SJCRH30 (cell line): Measurements from ENCODE around the gene GALNT17. TPM values are rescaled to one million over a fixed set of nuclear protein-coding genes. Genes with fewer than 3 reads are reported as not detected.
A peak's percentile ranks its signal among the peaks of the same experiment; 100 is the strongest.

ENCODE experiments used
- DNase-seq, 2 experiments: peaks; one replicate each; pipeline ENCODE4 v3.0.0-alpha.2; 2015 to 2020
- H3K27ac ChIP-seq: fragments of 250-450 bp; sonication (Bioruptor Pico); 2 replicates; pipeline ENCODE4 v1.5.1; 2020; ENCODE audit warnings: mild to moderate bottlenecking, moderate library complexity
- H3K27me3 ChIP-seq: fragments of 250-450 bp; sonication (Bioruptor Pico); 2 replicates; pipeline ENCODE4 v1.5.1; 2020; ENCODE audit warnings: mild to moderate bottlenecking, moderate library complexity
- H3K36me3 ChIP-seq: fragments of 250-450 bp; sonication (Bioruptor Pico); 2 replicates; pipeline ENCODE4 v1.5.1; 2020; ENCODE audit warnings: mild to moderate bottlenecking, moderate library complexity
- H3K4me1 ChIP-seq: fragments of 250-450 bp; sonication (Bioruptor Pico); 2 replicates; pipeline ENCODE4 v1.5.1; 2020; ENCODE audit warnings: mild to moderate bottlenecking, moderate library complexity
- H3K4me3 ChIP-seq: fragments of 250-450 bp; sonication (Bioruptor Pico); 2 replicates; pipeline ENCODE4 v1.5.1; 2020; ENCODE audit warnings: mild to moderate bottlenecking, moderate library complexity
- H3K9me3 ChIP-seq: fragments of 250-450 bp; sonication (Bioruptor Pico); replicated peaks from 2 replicates; pipeline ENCODE4 v1.5.1; 2020; ENCODE audit warnings: mild to moderate bottlenecking, moderate library complexity
- total RNA-seq: library from RNA; depleted of rRNA; stranded (reverse); fragments of >200 nt; shearing (Covaris generic); gene quantifications from 2 replicates; pipeline ENCODE4 v1.2.3, GENCODE V29; 2014

Gene GALNT17
- total RNA-seq, 1 experiment from 2014 or later: not detected

DNA sequence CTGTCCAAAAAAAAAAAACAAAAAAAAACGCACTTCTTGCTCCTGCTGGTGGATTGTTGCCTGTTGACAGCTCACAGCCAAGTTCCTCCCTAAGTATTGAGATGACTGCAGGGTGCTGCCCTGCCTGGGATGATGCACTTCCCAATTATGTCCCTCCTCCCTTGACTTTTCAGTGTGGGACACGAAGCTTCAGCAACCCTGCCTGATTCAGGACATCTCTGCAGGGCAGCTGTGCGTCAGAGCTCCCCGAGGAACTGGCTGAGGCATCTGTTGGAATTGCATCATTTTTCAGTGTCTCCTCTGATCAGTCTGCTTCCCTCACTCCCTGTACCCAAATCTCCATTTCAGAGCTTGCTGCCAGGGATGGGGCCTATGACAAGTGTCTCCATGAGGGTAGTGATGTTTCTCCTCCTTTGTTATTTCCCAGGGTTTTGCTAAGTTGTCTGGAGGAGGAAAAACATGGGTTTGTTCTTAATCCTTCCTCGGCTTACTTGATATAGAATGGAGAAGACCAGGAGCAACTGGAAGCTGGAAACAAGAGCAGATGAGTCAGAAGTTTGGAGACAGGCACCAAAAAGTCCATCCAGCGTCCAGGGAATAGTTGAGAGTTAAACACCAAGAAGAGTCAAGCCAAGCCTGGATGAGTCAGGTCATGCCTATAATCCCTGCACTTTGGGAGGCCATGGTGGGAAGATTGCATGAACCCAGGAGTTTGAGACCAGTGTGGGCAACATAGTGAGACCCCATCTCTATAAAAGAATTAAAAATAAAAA lies 355.1 kb downstream of the GALNT17 start:
- Histone ChIP-seq H3K9me3 (no peaks in the 10 kb centered on the region), H3K4me1 (no peaks in the 10 kb centered on the region), H3K27me3 (no peaks in the 10 kb centered on the region), H3K27ac (no peak overlapping the region), H3K36me3 (no peaks in the 10 kb centered on the region), H3K4me3 (no peak overlapping the region)
- no peak for DNase-seq

DNA sequence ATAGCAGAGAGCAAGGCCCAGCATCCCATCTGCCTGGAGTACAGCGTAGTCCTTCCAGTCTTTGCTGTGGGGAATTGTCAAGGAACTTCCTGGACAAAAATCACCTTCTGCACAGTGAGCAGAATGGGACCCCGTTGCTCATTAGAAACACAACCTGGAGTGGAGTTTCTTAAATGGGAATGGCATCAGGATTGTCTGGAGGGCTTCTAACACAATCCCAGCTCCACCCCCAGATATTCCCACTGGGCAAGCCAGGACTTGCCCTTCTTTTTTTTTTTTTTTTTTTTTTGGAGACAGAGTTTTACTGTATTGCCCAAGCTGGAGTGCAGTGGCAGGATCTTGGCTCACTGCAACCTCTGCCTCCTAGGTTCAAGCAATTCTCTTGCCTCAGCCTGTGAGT lies 356.4 kb downstream of the GALNT17 start:
- peak in 1 of 2 experiments; percentile 4 for DNase-seq
- Histone ChIP-seq H3K27ac (no peak overlapping the region), H3K27me3 (no peaks in the 10 kb centered on the region), H3K36me3 (no peaks in the 10 kb centered on the region), H3K4me1 (no peaks in the 10 kb centered on the region), H3K4me3 (no peak overlapping the region), H3K9me3 (no peaks in the 10 kb centered on the region)

DNA sequence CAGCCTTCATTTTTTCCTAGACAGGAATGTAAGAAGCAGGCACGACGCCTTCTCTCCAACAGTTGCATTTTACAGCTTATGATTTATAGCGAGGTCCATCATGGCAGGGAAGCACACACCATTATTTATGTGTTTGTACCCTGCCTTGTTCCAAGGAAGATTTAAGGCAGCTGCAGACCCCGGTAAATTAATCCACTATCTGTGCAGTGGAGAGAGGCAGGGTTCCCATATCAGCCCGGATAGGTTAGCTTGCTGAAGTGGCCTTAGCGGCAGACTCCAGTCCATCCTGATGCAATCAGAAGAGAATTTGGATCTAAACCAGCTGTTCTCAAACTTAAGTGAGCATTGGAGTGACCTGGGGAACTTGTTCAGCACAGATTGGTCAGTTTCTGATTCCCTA lies 359.4 kb downstream of the GALNT17 start:
- DNase-seq: no peak

DNA sequence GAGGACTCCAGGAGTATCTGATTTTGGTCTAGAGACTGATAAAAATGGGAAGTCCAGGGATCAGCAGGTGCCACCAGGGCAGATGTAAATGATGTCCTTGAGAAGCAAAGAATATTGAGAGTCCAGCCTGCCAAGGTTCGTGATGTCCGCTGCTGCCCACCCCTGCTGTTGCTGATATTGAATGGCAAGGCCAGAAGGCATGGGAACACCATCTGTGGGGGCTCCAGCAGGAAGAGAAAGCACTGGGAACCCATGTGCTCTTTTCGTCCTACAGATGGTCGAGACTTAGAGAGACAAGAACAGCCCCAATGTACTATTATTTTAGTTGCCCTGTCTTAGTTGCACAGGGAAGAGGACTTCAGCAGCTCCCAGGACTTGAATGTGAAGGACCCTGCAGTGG lies 363.9 kb downstream of the GALNT17 start:
- no peaks in the 10 kb centered on the region for H3K36me3 ChIP-seq
- no peaks in the 10 kb centered on the region for H3K9me3 ChIP-seq
- H3K27me3 ChIP-seq: no peaks in the 10 kb centered on the region
- no peak overlapping the region for H3K27ac ChIP-seq
- H3K4me1 ChIP-seq: no peaks in the 10 kb centered on the region
- H3K4me3 ChIP-seq: no peak overlapping the region
- DNase-seq: no peak

More for the DNA sequence above, 359.4 kb downstream of the GALNT17 start:
- no peaks in the 10 kb centered on the region for H3K27me3 ChIP-seq
- no peak overlapping the region for H3K4me3 ChIP-seq
- H3K4me1 ChIP-seq: no peaks in the 10 kb centered on the region
- no peaks in the 10 kb centered on the region for H3K36me3 ChIP-seq
- H3K9me3 ChIP-seq: no peaks in the 10 kb centered on the region
- no peak overlapping the region for H3K27ac ChIP-seq

DNA sequence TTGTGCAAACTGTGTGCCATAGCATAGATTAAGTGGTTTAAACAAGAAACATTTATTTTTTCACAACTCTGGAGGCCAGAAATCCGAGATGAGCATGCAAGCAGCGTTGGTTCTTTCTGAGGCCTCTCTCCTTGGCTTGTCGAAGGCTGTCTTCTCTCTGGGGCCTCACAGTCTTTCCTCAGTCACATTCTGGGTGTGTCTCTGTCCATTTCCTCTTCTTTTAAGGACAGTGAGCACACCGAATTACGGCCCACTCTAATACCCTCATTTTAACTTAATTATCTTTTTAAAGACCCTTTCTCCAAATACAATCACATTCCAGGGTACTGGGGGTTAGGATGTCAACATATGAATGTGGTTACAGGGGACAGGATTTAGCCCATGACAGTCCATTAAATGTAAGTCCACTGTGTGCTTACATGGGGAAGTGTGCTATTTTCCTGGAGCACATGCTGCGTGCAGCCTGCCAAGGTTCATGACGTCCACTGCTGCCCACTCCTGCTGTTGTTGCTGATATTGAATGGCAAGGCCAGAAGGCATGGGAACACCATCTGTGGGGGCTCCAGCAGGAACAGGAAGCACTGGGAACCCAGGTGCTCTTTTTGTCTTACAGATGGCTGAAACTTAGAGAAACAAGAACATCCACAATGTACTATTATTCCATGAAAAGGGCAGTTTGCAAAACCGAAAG lies 365.5 kb downstream of the GALNT17 start:
- Histone ChIP-seq H3K27ac (no peak overlapping the region), H3K36me3 (no peaks in the 10 kb centered on the region), H3K4me3 (no peak overlapping the region), H3K27me3 (no peaks in the 10 kb centered on the region), H3K4me1 (no peaks in the 10 kb centered on the region), H3K9me3 (no peaks in the 10 kb centered on the region)
- DNase-seq: no peak

GRCh38 chr7:71498381-71498780 lies 366.4 kb downstream of the GALNT17 start:
- Histone ChIP-seq H3K27me3 (no peaks in the 10 kb centered on the region), H3K27ac (no peak overlapping the region), H3K9me3 (no peaks in the 10 kb centered on the region), H3K4me1 (no peaks in the 10 kb centered on the region), H3K4me3 (no peak overlapping the region), H3K36me3 (no peaks in the 10 kb centered on the region)
- DNase-seq: no peak

GRCh38 chr7:71504697-71505441 lies 372.9 kb downstream of the GALNT17 start:
- no peak overlapping the region for H3K27ac ChIP-seq
- H3K4me3 ChIP-seq: no peak overlapping the region
- H3K9me3 ChIP-seq: no peaks in the 10 kb centered on the region
- no peaks in the 10 kb centered on the region; the same call in 1 of the 2 replicates for H3K27me3 ChIP-seq
- no peaks in the 10 kb centered on the region for H3K4me1 ChIP-seq
- no peak for DNase-seq
- H3K36me3 ChIP-seq: no peaks in the 10 kb centered on the region

- no peak for DNase-seq
These were observed 374.9 kb downstream of the GALNT17 start for GRCh38 chr7:71506822-71507221.

DNA sequence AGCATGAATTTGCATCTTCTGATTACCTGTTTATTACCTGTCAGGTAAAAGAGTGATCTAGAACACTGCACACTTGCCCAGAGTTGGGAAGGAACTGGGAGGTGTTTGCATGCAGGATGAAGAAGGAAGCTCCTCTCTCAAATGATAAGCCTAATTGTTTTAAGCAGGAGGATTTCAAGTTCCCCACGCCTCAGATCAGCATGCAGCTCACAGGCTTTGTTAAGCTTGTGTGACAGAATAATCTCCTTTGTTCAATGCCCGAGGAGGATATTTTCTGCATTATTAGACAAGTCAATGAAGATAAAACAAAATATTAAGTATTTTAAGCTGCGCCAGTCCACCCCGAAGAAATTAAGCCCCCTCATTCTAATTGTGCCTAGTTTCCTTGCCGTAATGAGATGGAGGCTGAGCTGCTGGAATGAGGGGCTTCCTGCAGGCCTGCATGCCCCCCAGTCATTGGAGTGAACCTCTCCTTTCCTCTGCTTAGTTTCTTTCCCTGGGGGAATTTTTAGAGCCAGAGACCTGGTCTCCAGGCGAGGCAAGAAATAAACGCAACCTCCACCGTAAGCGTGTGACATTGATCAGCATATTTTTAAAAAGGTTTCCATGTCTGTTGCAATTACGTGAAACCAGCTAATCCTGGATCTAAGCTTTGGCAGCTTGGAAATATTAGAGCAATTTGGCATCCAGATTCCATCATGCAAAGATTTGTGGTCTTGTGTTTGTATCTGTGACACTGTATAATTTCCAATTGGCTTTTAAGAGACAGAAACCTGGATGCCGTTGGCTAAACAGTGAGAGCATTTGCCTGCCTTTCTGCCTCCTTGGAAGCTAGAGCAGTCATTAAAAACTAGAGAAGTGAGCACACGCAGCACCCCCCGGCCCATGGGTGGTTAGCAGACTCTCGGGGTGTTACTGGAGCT lies 376.0 kb downstream of the GALNT17 start:
- H3K36me3 ChIP-seq: no peaks in the 10 kb centered on the region
- no peak for DNase-seq
- no peaks in the 10 kb centered on the region for H3K9me3 ChIP-seq
- H3K27me3 ChIP-seq: no peaks in the 10 kb centered on the region; the same call in 1 of the 2 replicates
- no peak overlapping the region for H3K27ac ChIP-seq
- H3K4me1 ChIP-seq: no peaks in the 10 kb centered on the region
- H3K4me3 ChIP-seq: no peak overlapping the region

More at GRCh38 chr7:71506822-71507221, 374.9 kb downstream of the GALNT17 start:
- Histone ChIP-seq H3K4me1 (no peaks in the 10 kb centered on the region), H3K36me3 (no peaks in the 10 kb centered on the region), H3K4me3 (no peak overlapping the region), H3K27me3 (no peaks in the 10 kb centered on the region; the same call in 1 of the 2 replicates), H3K27ac (no peak overlapping the region), H3K9me3 (no peaks in the 10 kb centered on the region)

DNA sequence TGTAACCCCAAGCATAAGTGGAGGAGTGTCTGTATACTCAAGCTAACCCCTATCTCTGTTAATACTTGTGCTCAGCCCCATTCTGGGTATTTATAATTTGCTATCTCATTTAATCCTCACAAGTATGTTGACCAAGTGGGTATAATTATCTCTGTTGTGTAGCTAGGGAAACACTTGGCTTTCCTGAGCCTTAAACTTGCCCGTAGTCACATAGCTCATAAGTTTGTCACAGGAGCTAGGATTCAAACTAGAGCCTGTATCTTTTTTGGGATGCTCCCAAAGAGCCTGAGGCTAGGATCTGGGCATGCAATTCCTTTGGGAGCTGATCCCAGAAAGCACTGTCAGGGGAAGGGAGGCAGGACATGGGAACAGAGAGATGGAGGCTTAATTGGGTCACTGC lies 377.4 kb downstream of the GALNT17 start:
- DNase-seq: no peak
- Histone ChIP-seq H3K36me3 (no peaks in the 10 kb centered on the region), H3K4me1 (no peaks in the 10 kb centered on the region), H3K9me3 (no peaks in the 10 kb centered on the region), H3K27ac (no peak overlapping the region), H3K4me3 (no peak overlapping the region), H3K27me3 (no peaks in the 10 kb centered on the region; the same call in 1 of the 2 replicates)

GRCh38 chr7:71511361-71511807 lies 379.4 kb downstream of the GALNT17 start:
- peak in 1 of 2 experiments; percentile 12 for DNase-seq
- no peaks in the 10 kb centered on the region; the same call in 1 of the 2 replicates for H3K27me3 ChIP-seq
- no peaks in the 10 kb centered on the region for H3K9me3 ChIP-seq
- no peaks in the 10 kb centered on the region for H3K4me1 ChIP-seq
- no peak overlapping the region for H3K4me3 ChIP-seq
- no peak overlapping the region for H3K27ac ChIP-seq
- H3K36me3 ChIP-seq: no peaks in the 10 kb centered on the region

DNA sequence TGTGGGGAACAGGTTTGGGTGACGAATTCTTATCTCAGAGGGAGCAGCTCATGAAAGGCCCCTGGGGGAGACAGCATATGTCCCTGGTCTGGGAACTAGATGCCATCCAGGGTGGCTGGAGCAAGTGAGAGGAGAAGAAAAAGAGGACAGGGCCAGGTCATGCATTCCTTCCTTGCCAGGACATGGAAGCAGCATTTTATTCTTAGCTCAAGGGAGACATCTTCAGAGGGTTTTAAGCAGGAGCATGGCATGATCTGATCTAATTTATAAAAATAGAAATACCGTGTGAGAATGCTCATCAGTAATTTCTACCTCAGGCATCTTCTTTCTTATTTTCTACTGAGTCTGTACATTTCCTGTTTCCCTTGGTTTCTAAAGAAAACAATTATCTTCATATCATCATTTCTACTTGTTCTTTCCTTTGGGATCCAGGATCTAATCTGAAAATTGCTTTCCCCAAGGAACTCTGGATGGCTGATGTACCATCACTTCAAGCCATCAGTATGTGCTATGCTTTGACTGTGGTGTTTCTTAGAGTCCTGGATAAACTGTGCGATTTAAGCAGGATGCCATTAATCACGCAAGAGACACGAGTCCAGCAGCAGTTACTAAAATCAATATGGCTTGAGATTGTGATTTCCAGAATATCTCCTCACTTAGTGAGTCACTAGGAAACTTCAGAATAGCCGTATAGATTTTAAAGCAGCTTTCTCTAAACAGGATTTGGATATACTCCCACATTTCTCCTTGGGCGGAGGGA lies 386.2 kb downstream of the GALNT17 start:
- Histone ChIP-seq H3K27ac (no peak overlapping the region), H3K4me3 (no peak overlapping the region), H3K9me3 (peaks cover 4% of the 10 kb centered on the region; the same call in 1 of the 2 replicates), H3K4me1 (peaks cover 4% of the 10 kb centered on the region; the same call in 1 of the 2 replicates), H3K27me3 (no peaks in the 10 kb centered on the region), H3K36me3 (no peaks in the 10 kb centered on the region)
- DNase-seq: no peak

DNA sequence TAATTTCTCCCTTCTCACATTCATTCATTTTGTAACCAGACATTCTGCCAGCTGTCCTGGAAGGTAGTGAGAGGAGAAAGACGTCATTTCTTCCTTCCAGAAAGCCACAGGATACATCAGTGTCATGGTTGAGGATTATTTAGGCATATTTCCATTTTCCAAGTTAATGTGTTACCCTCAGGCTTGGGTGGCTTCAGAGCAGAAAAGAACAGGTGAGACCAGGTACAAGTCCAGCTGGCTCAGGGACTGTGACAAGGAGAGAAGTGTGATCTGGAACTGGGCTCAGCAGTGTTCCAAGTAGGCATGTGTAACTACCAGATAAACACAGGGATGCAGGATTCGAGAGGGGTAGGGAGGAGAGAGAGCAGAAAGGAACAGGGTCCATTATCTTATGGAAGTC lies 386.9 kb downstream of the GALNT17 start:
- no peak overlapping the region for H3K27ac ChIP-seq
- H3K4me3 ChIP-seq: no peak overlapping the region
- H3K9me3 ChIP-seq: peaks cover 4% of the 10 kb centered on the region; the same call in 1 of the 2 replicates
- DNase-seq: no peak
- peaks cover 4% of the 10 kb centered on the region; the same call in 1 of the 2 replicates for H3K4me1 ChIP-seq
- H3K36me3 ChIP-seq: no peaks in the 10 kb centered on the region
- no peaks in the 10 kb centered on the region for H3K27me3 ChIP-seq
